ENCODE data around the gene MYO18B.

MYO18B gene

GRCh38 chr22:26017932-26018331, 275.9 kb downstream of the MYO18B start:
- DNase-seq = no peak

GRCh38 chr22:26019596-26019995, 277.6 kb downstream of the MYO18B start:
- DNase-seq = no peak

GRCh38 chr22:26021516-26021915, 279.5 kb downstream of the MYO18B start:
- no peak for DNase-seq

- no peak for DNase-seq
Measured at GRCh38 chr22:26023104-26023775, 281.3 kb downstream of the MYO18B start.

- no peak for DNase-seq
Measured at GRCh38 chr22:26025626-26026025, 283.6 kb downstream of the MYO18B start.

- no peak for DNase-seq
Measured at GRCh38 chr22:26027341-26027740, 285.4 kb downstream of the MYO18B start.

- no peak for DNase-seq
Measured at GRCh38 chr22:26031641-26032040, 289.7 kb downstream of the MYO18B start.

GRCh38 chr22:26033071-26033470, 291.1 kb downstream of the MYO18B start:
- no peak for DNase-seq

- no peak for DNase-seq
Measured at GRCh38 chr22:26033586-26033985, 291.6 kb downstream of the MYO18B start.

GRCh38 chr22:26035523-26035922, 293.5 kb downstream of the MYO18B start:
- no peak for DNase-seq

- DNase-seq = no peak
Measured at GRCh38 chr22:26038365-26038764, 296.4 kb downstream of the MYO18B start.

- no peak for DNase-seq
Measured at GRCh38 chr22:26041931-26042330, 299.9 kb downstream of the MYO18B start.

GRCh38 chr22:26043031-26043430, 301.0 kb downstream of the MYO18B start:
- no peak for DNase-seq

- DNase-seq = no peak
Measured at GRCh38 chr22:26045051-26045450, 303.1 kb downstream of the MYO18B start.

GRCh38 chr22:26045860-26046259, 303.9 kb downstream of the MYO18B start:
- DNase-seq = no peak

- no peak for DNase-seq
Measured at GRCh38 chr22:26047516-26047915, 305.5 kb downstream of the MYO18B start.

- DNase-seq = no peak
Measured at GRCh38 chr22:26047920-26048319, 305.9 kb downstream of the MYO18B start.

- no peak for DNase-seq
Measured at GRCh38 chr22:26050079-26050478, 308.1 kb downstream of the MYO18B start.

GRCh38 chr22:26053737-26054316, 311.8 kb downstream of the MYO18B start:
- no peak for DNase-seq

- no peak for DNase-seq
Measured at GRCh38 chr22:26054841-26055605, 313.0 kb downstream of the MYO18B start.

GRCh38 chr22:26055693-26056092, 313.7 kb downstream of the MYO18B start:
- DNase-seq = no peak

GRCh38 chr22:26056455-26057200, 314.6 kb downstream of the MYO18B start:
- no peak for DNase-seq

- DNase-seq = no peak
Measured at GRCh38 chr22:26057731-26058130, 315.7 kb downstream of the MYO18B start.
